Omental fat pad (tissue), 4 donors: ENCODE results near the gene VDR. TPM values are rescaled to one million over a fixed set of nuclear protein-coding genes. Genes with fewer than 3 reads are reported as not detected.

ENCODE experiments used
- ATAC-seq: fragments of 150-250 bp; one replicate; pipeline ENCODE4 v1.9.1; 2016; ENCODE audit warnings: mild to moderate bottlenecking, moderate library complexity; ENCODE audit not compliant: low FRiP score
- DNase-seq: peaks from one replicate; pipeline ENCODE4 v3.0.0-alpha.2; 2019; ENCODE audit warnings: low spot score
- total RNA-seq, 4 donors: library from RNA; depleted of rRNA; stranded (reverse); fragments of >200 nt; gene quantifications; one replicate each; pipeline ENCODE4 v1.1.0, GENCODE V29; 2016
- TF ChIP-seq, protein P1 (sequence below), 3 donors: fragments of 450-650 bp; IDR thresholded peaks; one replicate each; pipeline ENCODE4 v1.5.1; 2016 to 2017; ENCODE audit warnings: antibody characterized with exemption in 3 of 3, mild to moderate bottlenecking in 3 of 3, moderate library complexity in 2 of 3

VDR gene
- total RNA-seq, 4 donors from 2014 or later: 2.8 to 10.0 (median 6.3) TPM

DNA sequence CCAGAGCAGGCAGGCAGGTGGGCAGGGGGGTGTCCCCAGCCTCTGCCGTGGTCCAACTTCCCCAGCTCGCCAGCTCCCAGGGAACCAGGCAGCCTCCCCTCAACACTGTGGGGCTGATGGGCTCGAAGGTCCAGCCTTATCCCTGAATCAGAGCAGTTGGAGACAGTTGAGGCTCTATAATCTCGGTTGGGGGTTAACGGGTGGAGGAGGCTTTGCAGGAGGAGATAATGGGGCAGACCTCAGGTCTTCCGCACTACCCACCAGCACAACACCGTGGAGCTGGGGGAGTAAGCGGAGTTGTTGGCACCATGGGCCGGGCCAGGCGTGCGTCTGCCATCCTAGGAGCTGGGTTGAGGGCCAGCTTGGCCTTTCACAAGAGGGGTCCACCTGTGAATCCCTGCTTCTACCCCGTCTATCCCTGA lies 71.2 kb downstream of the VDR start:
- TF ChIP-seq, protein P1, sequence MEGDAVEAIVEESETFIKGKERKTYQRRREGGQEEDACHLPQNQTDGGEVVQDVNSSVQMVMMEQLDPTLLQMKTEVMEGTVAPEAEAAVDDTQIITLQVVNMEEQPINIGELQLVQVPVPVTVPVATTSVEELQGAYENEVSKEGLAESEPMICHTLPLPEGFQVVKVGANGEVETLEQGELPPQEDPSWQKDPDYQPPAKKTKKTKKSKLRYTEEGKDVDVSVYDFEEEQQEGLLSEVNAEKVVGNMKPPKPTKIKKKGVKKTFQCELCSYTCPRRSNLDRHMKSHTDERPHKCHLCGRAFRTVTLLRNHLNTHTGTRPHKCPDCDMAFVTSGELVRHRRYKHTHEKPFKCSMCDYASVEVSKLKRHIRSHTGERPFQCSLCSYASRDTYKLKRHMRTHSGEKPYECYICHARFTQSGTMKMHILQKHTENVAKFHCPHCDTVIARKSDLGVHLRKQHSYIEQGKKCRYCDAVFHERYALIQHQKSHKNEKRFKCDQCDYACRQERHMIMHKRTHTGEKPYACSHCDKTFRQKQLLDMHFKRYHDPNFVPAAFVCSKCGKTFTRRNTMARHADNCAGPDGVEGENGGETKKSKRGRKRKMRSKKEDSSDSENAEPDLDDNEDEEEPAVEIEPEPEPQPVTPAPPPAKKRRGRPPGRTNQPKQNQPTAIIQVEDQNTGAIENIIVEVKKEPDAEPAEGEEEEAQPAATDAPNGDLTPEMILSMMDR (IDR thresholded peaks at IDR 0.05): no peak
- ATAC-seq: no peak
- no peak for DNase-seq

- DNase-seq (no peak), ATAC-seq (no peak)
- TF ChIP-seq, protein P1 (IDR thresholded peaks at IDR 0.05): no peak
Measured at GRCh38 chr12:47832263-47832933, 72.4 kb downstream of the VDR start.

DNA sequence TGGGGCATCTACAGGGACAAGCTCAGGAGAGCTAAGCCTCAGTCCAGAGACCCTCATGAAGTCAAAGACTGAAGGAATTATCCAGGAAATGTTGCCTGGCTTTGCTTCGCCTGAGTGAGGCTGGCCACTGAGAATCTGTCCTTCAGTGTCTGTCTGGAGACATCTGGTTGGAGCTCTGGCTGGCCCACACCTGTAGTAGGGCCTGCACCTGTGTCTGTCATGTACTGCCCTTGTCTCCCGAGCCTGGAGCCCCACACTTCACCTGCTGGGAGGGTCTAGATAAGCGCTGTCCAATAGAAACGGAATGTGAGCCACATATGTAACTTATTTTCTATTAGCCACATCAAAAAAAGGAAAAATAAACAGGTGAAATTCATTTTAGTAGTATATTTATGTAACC lies 75.2 kb downstream of the VDR start:
- DNase-seq: no peak
- no peak for ATAC-seq
- TF ChIP-seq, protein P1 (IDR thresholded peaks at IDR 0.05): no peak

GRCh38 chr12:47828976-47829482 lies 75.8 kb downstream of the VDR start:
- TF ChIP-seq, protein P1 (IDR thresholded peaks at IDR 0.05): no peak
- DNase-seq (no peak), ATAC-seq (peak; percentile 56)

DNA sequence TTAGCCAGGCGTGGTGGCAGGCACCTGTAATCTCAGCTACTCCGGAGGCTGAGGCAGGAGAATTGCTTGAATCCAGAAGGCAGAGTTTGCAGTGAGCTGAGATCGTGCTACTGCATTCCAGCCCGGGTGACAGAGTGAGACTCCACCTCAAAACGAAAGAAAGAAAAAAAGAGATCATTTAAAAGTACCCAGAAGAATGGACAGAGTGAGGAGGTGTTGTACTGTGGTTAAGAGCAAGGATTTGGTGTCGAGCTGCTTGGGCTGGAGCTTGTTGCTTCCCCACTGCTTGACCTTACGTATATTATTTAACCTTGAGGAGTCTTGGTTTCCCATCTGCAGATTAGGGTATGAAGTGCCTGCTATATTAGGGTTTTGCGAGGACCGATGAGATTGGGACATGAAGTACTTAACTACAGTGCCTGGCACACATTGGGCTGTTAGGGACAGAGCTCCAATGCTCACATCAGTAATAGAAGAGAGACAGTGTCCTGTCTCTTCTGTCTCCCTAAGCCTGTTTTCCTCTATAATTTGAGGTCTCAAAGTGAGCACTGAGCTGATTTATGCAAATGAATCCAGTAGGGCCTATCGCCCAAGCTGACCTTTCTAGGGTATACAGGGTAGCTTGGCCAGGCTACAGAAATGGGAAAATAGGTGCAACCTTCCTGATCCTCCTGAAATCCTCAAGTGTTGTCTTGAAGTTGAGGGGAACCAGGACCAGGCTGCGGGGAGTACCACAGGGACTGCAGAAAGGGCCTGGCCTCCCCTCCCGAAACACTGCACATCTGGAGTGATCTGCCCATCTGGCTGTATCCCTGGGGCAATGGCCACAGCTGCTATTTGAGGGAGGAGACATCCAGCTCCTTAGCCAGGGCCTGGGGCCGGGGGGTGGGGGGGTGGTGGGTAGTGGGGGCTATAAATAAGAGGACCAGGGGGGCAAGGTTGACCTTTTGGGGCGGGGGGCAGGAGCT lies 76.5 kb downstream of the VDR start:
- no peak for DNase-seq
- TF ChIP-seq, protein P1 (IDR thresholded peaks at IDR 0.05): no peak
- ATAC-seq: no peak

DNA sequence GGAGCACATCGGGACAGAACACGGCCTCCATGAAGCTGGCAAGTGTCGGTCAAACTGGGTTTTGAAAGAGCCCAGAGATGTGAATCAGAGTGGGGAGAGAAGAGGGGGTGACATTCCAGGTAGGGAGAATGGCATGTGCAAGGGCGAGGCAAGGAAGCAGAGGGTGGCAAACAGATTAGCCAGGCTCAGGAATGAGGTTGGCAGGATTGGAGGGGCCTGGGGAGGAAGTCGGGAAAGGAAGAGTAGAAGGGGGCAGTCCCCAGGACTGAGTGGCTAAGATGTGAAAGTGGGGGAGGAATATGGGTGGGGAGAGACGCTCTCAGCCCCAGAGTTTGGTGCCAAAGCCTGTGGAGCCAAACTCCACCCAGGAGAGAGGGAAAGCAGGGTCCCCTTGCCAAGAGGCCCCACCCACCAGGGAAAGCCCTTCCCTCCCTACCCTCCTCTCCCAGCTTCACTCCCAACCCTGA lies 79.6 kb downstream of the VDR start:
- TF ChIP-seq, protein P1 (IDR thresholded peaks at IDR 0.05): no peak
- ATAC-seq: peak; percentile 42
- no peak for DNase-seq
